Measurements from ENCODE around the gene GLB1L2.

DNA sequence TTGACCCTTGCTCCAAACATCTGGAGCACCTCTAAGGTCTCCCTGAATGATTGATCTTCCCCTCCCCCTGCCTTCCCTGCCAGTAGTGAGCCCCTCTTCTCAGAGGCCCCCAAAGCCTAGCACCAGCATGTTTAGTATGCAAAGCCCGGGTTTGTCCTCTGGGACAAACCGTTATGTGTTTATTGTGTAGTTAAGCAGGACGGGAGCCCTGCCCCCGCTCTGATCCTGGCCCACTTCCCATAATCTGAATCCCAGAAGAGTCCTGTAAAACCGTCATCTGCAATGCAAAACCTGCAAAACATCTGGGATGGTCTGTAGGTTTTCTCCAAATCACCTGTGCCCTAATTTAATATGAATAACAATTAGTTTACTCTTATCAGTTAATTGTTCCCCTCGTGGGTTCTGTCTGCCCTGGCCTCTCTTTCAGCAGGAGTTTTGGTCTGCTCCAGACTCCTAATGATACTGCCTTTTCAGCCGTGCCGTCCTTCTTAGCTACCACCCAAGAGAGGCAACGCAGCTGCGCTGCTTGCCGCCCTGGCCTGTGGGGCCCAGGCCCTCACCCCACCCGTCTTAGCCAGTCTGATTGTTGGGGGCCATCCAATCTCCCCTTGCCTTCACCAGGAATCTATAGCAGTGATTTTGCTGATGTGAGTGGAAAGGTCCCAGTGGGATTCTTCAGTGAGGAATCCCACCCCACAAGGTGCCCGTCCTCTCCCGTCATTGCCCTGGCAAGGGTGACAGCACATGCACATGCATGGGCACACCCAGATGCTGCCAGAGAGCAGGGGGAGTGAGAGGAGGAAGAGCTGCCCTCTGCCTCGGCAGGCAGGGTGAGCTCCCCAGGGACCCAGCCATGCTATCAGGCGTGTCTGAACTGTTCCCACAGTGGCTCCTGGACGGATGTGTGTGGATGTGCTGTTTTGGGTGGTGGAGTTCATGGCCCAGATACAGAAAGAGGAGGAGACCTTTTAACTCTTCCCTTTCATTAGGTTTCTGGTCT, 83.3 kb downstream of the GLB1L2 start:
- TF ChIP-seq, protein P1, sequence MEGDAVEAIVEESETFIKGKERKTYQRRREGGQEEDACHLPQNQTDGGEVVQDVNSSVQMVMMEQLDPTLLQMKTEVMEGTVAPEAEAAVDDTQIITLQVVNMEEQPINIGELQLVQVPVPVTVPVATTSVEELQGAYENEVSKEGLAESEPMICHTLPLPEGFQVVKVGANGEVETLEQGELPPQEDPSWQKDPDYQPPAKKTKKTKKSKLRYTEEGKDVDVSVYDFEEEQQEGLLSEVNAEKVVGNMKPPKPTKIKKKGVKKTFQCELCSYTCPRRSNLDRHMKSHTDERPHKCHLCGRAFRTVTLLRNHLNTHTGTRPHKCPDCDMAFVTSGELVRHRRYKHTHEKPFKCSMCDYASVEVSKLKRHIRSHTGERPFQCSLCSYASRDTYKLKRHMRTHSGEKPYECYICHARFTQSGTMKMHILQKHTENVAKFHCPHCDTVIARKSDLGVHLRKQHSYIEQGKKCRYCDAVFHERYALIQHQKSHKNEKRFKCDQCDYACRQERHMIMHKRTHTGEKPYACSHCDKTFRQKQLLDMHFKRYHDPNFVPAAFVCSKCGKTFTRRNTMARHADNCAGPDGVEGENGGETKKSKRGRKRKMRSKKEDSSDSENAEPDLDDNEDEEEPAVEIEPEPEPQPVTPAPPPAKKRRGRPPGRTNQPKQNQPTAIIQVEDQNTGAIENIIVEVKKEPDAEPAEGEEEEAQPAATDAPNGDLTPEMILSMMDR (IDR thresholded peaks at IDR 0.05; ENCODE audit: low read length) = no peak
- TF ChIP-seq EZH2 (IDR thresholded peaks at IDR 0.05; ENCODE audit: borderline replicate concordance, low read length) = no peak
